ENCODE results near the gene RTN4.
"Not testable (repeated sequence)": the region's sequence is repeated elsewhere in the genome, so short reads cannot be mapped to it uniquely, and the experiment has no call there.

RTN4 gene

DNA sequence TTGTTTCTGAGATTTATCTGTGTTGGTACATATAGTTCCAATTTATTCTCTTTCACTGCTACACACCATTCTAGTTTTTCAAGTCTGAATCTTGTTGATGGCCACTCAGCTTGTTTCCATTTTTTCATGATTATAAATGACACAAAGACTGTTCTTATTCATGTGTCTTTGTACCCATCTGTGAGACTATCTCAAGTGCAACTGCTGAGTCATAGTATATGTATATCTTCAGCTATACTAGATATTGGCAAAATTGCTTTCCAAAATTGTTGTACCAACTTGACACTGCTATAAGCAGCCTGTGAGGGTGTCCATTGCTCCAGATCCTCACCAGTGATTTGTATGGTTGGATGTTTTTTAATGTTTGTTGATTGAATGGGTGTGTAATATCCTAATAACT lies 37.2 kb upstream of the RTN4 start:
- TF ChIP-seq, protein P1, sequence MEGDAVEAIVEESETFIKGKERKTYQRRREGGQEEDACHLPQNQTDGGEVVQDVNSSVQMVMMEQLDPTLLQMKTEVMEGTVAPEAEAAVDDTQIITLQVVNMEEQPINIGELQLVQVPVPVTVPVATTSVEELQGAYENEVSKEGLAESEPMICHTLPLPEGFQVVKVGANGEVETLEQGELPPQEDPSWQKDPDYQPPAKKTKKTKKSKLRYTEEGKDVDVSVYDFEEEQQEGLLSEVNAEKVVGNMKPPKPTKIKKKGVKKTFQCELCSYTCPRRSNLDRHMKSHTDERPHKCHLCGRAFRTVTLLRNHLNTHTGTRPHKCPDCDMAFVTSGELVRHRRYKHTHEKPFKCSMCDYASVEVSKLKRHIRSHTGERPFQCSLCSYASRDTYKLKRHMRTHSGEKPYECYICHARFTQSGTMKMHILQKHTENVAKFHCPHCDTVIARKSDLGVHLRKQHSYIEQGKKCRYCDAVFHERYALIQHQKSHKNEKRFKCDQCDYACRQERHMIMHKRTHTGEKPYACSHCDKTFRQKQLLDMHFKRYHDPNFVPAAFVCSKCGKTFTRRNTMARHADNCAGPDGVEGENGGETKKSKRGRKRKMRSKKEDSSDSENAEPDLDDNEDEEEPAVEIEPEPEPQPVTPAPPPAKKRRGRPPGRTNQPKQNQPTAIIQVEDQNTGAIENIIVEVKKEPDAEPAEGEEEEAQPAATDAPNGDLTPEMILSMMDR (IDR thresholded peaks at IDR 0.05; ENCODE audit: control insufficient read depth, extremely low read depth, insufficient read depth), result no peak
- H3K4me3 ChIP-seq (ENCODE audit: low read depth, low read length), result no peak overlapping the region
- no peak for DNase-seq (ENCODE audit: low read depth)

DNA sequence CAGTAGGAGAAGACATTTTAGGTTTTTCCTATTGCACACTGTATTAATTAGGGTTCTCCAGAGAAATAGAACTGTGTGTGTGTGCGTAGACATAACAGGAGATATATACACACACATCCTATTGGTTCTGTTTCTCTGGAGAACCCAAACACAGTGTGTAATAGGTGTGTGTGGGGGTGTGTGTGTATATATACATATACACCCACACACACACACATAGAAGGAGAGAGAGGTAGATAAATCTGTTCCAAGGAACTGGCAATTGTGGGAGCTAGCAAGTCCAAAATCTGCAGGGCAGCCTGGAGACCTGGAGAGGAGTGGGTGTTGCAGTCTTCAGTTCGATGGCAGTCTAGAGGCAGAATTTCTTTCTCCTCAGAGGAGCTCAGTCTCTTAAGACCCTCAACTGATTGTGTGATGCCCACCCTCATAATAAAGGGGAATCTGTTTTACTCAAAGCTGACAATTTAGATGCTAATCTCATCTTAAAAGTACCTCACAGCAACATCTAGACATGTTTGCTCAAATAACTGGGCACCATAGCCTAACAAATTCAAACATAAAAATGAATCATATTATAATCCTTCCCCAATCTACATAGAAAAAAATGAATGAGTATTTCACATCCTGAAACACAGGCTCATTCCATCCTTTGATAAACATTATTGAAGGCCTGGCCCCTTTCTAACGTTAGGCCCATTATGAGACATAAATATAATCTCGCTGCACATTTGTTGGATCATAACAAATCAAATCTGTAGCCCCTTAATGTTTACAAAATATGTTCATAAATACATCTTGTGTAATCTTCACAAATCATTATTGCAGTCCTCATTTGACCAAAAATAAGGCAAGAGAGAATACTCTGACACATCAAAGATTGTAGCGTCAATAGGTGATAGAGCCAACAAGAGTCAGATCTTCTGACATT lies 35.1 kb upstream of the RTN4 start:
- DNase-seq (ENCODE audit: low read depth), result no peak
- TF ChIP-seq, protein P1 (IDR thresholded peaks at IDR 0.05; ENCODE audit: control insufficient read depth, extremely low read depth, insufficient read depth), result no peak
- no peak overlapping the region for H3K4me3 ChIP-seq (ENCODE audit: low read depth, low read length)

DNA sequence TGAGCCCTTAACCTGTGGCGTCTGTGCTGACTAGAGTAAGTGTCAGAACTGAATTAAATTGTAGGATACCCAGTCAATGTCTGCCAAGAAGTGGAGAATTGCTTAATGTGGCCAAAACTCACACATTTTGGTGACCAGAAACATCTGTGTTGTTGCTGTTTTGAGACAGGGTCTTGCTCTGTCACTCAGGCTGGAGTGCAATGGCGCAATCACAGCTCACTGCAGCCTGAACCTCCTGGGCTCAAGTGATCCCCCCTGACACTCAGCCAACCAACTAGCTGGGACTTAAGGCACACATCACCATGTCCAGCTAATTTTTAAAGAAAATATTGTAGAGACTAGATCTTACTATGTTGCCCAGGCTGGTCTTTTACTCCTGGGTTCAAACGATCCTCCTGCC lies 34.4 kb upstream of the RTN4 start:
- H3K4me3 ChIP-seq (ENCODE audit: low read depth, low read length), result no peak overlapping the region
- TF ChIP-seq, protein P1 (IDR thresholded peaks at IDR 0.05; ENCODE audit: control insufficient read depth, extremely low read depth, insufficient read depth), result no peak
- DNase-seq (ENCODE audit: low read depth), result no peak

DNA sequence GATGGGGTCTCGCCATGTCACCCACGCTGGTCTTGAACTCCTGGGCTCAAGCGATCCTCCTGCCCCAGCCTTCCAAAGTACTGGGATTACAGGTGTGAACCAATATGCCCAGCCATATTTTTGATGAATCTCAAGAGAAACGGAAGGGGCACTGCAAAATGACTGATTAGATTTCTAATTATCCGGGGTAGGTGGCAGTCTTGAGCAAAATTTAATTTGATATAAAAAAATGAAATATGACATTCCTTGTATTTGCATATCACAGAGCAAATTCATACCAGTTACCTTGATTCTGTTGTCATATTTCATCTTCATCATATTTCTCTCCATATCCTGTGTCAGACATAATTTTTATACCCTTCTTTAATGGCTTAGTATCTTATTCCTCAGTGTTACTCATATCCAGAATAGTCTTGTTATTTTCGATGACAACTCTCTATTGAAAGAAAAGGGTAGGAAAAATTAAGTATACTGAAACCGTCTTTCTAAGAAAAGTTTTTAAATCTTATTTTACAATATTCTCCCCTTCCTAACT lies 30.0 kb upstream of the RTN4 start:
- no peak overlapping the region for H3K4me3 ChIP-seq (ENCODE audit: low read depth, low read length)
- TF ChIP-seq, protein P1 (IDR thresholded peaks at IDR 0.05; ENCODE audit: control insufficient read depth, extremely low read depth, insufficient read depth), result no peak
- DNase-seq (ENCODE audit: low read depth), result no peak

DNA sequence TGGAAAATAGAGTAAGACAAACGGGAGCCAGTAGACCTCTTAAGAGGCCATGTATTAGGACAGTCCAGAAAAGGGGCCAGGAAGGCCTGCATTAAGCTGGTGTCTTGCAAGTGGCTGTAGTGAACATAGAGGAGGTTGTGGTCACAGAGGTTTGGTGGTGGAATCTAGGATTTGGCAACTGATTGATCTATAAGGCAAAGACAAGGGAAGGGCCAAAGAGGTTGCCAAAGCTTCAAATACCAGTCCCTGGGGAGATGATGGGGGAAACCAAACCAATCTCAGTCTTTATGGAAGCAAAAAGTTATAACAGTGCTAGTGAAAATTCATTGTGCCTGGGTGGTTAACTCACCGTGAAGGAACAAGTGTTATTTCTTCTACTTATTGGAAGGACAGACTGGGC lies 28.7 kb upstream of the RTN4 start:
- H3K4me3 ChIP-seq (ENCODE audit: low read depth, low read length), result no peak overlapping the region
- DNase-seq (ENCODE audit: low read depth), result no peak
- TF ChIP-seq, protein P1 (IDR thresholded peaks at IDR 0.05; ENCODE audit: control insufficient read depth, extremely low read depth, insufficient read depth), result no peak

DNA sequence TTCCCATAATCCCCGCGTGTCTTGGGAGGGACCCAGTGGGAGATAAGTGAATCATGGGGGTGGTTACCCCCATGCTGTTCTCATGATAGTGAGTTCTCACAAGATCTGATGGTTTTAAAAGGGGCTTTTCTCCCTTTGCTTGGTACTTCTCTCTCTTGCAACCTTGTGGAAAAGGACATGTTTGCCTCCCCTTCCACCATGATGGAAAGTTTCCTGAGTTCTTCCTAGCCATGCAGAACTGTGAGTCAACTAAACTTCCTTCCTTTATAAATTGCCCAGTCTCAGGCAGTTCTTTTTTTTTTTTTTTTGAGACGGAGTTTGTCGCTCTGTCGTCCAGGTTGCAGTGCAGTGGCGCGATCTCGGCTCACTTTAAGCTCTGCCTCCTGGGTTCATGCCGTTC lies 26.5 kb upstream of the RTN4 start:
- TF ChIP-seq, protein P1 (IDR thresholded peaks at IDR 0.05; ENCODE audit: control insufficient read depth, extremely low read depth, insufficient read depth), result no peak
- no peak overlapping the region for H3K4me3 ChIP-seq (ENCODE audit: low read depth, low read length)
- DNase-seq (ENCODE audit: low read depth), result no peak

DNA sequence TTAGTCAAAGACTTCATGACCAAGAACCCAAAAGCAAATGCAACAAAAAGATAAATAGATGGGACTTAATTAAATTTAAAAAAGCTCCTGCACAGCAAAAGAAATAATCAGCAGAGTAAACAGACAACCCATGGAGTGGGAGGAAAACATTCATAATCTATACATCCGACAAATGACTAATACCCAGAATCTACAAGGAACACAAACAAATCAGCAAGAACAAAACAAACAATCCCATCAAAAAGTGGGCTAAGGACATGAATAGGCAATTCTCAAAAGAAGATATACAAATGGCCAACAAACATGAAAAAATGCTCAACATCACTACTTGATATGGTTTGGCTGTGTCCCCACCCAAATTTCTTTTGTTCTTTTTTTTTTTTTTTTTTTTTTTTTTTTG lies 25.8 kb upstream of the RTN4 start:
- DNase-seq (ENCODE audit: low read depth); H3K4me3 ChIP-seq (ENCODE audit: low read depth, low read length): not testable (repeated sequence)

Measured in LNCaP clone FGC (cell line).